Measurements from ENCODE around the gene CSKMT.

DNA sequence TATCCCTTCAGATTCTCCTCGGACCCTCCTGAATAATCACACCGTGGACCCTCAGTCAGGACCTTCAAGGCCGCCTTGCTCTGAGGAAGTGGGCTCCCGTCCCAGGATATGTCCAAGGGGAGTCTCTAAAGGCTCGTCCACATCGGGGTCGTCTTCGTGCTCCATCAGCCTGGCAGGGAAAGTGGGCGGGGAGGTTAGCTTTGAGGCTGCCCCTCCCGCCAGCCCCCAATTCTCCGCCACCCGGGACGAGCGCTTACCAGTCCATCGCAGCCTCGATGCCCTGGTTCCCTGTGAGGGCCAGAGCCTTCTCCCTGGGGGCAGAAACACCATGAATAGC is 13.3 kb downstream of the CSKMT start:
- TF ChIP-seq, protein P1, sequence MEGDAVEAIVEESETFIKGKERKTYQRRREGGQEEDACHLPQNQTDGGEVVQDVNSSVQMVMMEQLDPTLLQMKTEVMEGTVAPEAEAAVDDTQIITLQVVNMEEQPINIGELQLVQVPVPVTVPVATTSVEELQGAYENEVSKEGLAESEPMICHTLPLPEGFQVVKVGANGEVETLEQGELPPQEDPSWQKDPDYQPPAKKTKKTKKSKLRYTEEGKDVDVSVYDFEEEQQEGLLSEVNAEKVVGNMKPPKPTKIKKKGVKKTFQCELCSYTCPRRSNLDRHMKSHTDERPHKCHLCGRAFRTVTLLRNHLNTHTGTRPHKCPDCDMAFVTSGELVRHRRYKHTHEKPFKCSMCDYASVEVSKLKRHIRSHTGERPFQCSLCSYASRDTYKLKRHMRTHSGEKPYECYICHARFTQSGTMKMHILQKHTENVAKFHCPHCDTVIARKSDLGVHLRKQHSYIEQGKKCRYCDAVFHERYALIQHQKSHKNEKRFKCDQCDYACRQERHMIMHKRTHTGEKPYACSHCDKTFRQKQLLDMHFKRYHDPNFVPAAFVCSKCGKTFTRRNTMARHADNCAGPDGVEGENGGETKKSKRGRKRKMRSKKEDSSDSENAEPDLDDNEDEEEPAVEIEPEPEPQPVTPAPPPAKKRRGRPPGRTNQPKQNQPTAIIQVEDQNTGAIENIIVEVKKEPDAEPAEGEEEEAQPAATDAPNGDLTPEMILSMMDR (IDR thresholded peaks at IDR 0.05) = no peak
- TF ChIP-seq EZH2 (IDR thresholded peaks at IDR 0.05; ENCODE audit: borderline replicate concordance, insufficient read depth, low read depth, low read length, poor library complexity, severe bottlenecking) = no peak
